ENCODE measurements around the gene SETD3.

Gene SETD3

DNA sequence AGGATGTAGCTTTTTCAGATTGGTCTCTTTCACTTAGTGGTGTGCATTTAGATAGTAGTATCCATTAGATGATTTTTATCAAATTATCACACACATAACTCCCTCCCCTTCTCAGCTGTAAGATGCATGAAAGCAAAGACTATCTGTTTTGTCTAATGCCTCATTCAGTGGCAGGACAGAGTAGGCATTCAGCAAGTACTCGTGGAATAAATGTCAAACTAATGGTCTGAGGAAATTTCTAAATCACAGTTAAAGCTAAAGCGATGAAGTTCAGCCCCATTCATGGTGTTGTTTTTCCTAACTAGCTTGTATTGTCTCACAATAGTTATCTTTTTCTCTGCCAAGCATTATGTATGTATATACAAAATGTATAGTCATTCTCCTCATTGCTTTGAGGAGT, 16.7 kb upstream of the SETD3 start:
- DNase-seq (ENCODE audit: low spot score), result no peak

GRCh38 chr14:99484106-99484505, 3.4 kb upstream of the SETD3 start:
- DNase-seq (ENCODE audit: low spot score), result no peak

DNA sequence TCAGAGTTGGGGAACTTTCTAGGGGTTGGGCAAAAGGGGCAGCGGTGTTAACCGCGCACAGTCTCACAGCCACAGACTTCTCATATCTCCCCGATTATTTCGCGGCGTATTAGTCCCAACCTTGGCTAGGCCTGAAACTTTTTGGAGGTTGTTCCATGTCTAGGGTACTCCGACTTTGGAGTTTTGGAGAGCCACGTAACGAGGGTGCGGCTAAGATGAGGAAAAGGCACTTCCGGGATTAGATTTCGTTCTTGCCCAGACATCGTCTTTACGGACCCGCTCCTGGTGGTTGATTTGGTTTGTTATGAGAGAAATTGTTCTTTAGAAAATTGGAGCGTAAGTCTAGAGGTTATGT, 1.1 kb upstream of the SETD3 start:
- DNase-seq (ENCODE audit: low spot score), result peak; percentile 13

DNA sequence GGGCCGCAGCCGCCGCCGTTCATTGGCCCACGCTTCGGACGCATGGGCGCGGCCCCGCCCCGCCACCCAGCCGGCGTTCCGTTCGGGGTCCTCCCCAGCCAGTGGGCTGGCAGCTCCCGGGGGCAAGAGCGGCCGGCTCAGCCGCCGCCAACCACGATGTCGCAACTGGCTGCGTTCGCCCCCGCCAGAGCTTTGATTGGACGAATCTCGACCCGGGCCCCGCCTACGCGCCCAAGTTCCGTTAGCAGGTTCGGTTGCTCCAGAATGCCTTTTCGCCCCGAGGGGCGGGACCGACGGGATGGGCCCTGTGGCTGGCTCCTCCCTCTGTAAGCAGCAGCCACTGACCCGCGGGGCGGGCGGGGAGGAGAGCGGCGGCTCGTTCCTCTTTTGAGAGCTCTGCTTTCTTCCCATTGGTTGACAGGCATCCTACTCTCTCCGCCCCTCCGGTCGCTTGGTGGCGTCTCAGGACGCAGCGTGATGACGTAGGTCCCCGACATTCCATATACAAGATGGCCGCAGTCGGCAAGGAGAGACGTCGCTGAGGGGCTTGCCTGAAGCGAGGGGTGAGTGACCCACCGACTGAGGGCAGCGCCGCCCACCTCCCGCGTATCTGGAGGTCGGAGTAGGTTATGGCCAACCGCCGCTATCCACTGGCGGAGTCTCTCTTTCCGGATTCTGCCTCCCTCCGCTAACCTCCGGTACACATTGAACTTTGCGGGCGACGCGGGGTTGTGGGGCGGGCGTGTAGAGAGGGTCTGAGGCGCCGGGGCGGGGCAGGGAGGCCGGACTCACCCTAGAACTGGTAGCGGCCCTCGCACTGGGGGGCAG, 472 bp upstream of the SETD3 start, which contains the start of gene CCNK:
Gene CCNK (plus strand): TSS at position 493 of the 828 bp plus-strand sequence. CDS start 11,269 bp downstream, outside the sequence.
- DNase-seq (ENCODE audit: low spot score), result peak; percentile 100

- DNase-seq (ENCODE audit: low spot score), result no peak
These were observed 1.3 kb downstream of the SETD3 start for GRCh38 chr14:99479160-99479905.

- DNase-seq (ENCODE audit: low spot score), result no peak
These were observed 2.5 kb downstream of the SETD3 start for GRCh38 chr14:99478128-99478527.

DNA sequence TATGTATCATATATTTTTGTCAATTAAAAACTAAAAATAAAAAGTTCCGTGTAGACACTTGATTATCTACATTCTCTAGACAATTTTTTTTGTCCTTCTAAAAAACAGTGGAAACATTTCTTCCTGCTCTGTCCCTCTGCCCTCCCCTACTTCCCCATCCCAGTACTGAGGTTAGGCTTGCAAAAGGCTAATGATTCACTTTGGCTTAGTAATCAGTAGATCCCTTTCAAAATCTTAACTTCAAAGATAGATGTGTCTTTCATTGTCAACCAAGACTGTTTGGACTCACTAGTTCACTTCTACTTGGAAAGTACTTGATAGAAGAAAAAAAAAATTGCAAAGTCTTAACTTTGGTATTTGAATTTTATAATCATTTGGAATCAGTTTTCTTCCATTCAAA, 3.8 kb downstream of the SETD3 start:
- DNase-seq (ENCODE audit: low spot score), result no peak

- no peak for DNase-seq (ENCODE audit: low spot score)
These were observed 5.0 kb downstream of the SETD3 start for GRCh38 chr14:99475660-99476059.

GRCh38 chr14:99475179-99475578, 5.5 kb downstream of the SETD3 start:
- no peak for DNase-seq (ENCODE audit: low spot score)

DNA sequence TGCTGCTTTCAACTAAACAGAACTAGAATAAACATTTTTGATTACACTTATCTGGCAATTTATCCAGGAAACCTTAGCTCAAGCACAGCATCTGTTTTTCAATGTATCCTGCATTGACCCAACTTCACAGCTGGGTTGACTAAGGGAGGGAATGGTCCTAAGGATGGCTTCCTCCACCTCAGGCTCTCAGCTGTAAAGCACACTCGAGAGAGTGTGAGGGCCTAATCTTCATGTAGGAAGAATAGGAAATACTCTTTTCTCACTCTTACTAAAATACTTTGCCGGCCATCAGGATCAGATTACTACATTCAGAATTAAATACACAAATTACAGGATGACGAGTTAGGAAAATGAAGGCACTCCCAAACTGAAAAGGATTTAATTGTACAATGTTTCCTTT, 7.2 kb downstream of the SETD3 start:
- DNase-seq (ENCODE audit: low spot score), result no peak

- DNase-seq (ENCODE audit: low spot score), result no peak
These were observed 7.7 kb downstream of the SETD3 start for GRCh38 chr14:99472937-99473336.

DNA sequence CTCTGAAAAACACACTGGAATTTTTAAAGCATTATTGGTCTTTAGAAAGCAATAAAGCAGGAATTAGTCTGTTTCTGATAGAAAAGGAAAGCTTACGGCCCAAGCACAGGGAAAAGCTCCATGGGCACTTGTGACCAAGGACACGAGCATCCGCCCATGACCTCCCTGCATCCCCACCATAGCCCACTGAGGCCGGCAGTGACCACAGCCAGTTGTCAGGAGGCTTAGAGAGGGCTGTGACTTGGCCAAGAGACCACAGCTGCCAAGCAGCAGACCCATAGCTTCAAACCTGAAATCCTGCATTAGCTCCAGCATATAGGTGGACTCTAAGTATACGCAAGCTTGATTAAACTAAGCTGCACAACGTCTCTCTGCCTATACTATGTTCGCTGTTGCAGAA, 8.9 kb downstream of the SETD3 start:
- no peak for DNase-seq (ENCODE audit: low spot score)

GRCh38 chr14:99468836-99469592, 11.6 kb downstream of the SETD3 start:
- DNase-seq (ENCODE audit: low spot score), result no peak

DNA sequence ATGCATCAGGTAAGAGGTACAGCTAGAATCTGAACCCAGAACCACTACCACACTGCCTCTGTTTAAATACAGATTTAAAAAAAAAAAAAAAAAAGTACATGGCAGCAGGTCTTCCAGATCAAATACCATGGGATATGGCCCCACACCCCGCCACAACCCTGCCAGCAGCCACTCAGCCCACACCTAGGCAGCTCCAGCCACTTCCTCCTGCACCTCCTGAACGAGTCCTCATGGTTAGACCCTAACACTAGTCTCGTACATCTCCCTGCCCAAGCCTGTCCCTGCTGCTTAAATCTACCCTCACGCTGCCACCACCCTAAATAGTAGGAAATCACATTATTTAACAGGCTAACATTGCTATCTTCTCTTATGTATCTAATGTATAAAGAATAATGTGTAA, 12.6 kb downstream of the SETD3 start:
- DNase-seq (ENCODE audit: low spot score), result no peak

DNA sequence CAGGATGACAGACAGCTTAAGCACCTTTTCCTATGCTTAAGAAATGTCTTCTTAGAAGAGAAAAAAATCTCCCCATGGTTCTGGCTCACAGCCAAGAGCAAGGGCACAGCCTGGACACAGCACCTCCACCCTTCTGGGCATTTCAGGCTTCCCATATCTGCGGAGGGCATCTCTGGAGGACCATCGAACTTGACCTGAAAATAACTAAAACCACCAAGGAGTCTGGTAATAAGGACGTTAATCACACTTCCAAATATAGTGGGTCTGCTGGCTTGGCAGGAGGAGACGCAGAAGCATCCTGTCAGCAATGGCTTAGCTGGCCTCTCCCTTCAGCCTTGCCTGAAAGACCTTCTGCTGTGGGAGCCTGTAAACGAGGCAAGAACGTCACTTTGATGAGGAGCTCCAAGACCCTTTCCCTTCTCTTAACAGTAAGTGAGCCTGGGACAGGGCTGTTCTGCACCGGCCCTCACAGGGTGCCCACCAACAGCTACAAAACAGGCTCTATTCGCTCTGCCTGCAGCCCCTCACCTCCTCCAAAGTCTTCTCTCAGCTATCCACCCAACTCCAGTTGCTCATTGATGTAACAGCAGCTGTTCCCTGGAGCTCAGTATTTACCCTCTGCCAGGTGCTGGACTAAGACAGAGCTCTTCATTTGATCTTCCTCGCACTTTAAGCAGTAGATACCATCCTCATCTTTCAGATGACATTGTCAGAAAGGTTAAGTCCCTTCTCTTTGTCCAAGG, 13.2 kb downstream of the SETD3 start:
- no peak for DNase-seq (ENCODE audit: low spot score)

DNA sequence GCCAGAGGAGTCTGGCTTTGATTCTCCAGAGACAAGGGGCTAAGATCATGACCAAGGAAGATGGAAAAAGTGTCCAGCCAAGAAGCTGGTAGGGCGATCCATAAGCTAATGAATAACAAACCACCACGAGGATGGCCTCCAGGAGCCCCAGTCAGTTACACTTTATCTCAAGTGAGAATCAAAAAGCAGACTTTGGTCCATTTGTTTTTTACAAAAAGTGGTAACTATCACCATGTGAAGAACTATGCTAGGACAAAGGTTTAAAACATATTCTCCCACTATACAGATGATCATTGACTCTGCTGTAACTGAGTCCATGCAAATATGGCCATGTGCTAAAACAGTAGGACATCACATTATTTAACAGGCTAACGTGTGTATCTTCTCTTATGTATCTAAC, 13.9 kb downstream of the SETD3 start:
- DNase-seq (ENCODE audit: low spot score), result no peak

- DNase-seq (ENCODE audit: low spot score), result no peak
These were observed 15.4 kb downstream of the SETD3 start for GRCh38 chr14:99465288-99465687.

GRCh38 chr14:99463974-99464373, 16.7 kb downstream of the SETD3 start:
- DNase-seq (ENCODE audit: low spot score), result no peak

- DNase-seq (ENCODE audit: low spot score), result no peak
These were observed 18.4 kb downstream of the SETD3 start for GRCh38 chr14:99462210-99462609.

- DNase-seq (ENCODE audit: low spot score), result no peak
These were observed 19.1 kb downstream of the SETD3 start for GRCh38 chr14:99461411-99462085.

DNA sequence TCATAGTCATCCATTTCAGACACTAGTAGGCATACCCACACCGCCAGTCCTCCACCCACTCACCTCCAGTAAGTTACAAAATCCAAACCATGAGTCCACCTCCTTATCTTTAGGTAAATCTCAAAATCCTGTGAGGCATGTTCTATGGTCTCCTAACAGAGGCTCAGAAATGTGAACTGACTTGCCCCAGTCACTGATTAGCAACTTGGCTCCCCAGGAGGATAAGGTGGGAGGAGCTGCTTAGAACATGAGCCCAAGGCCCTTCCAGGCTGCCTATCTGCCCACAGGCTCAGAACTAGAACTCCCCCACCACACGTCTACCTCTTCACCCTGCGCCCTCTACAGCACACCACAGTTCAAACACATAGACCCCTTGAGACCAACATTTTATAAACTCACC, 19.9 kb downstream of the SETD3 start:
- DNase-seq (ENCODE audit: low spot score), result no peak
